ENCODE measurements around the gene SELENOM.
"Not testable (repeated sequence)": the region's sequence is repeated elsewhere in the genome, so short reads cannot be mapped to it uniquely, and the experiment has no call there.

The SELENOM gene

GRCh38 chr22:31106001-31106571 lies 1.3 kb downstream of the SELENOM start:
- no peak for DNase-seq (ENCODE audit: low read depth, low spot score)

GRCh38 chr22:31105282-31105929 lies 2.0 kb downstream of the SELENOM start:
- DNase-seq (ENCODE audit: low read depth, low spot score) = no peak

- no peak for DNase-seq (ENCODE audit: low read depth, low spot score)
These were observed 2.5 kb downstream of the SELENOM start for GRCh38 chr22:31104869-31105268.

GRCh38 chr22:31103899-31104694 lies 3.3 kb downstream of the SELENOM start:
- no peak for DNase-seq (ENCODE audit: low read depth, low spot score)

- no peak for DNase-seq (ENCODE audit: low read depth, low spot score)
These were observed 4.3 kb downstream of the SELENOM start for GRCh38 chr22:31103111-31103510.

- no peak for DNase-seq (ENCODE audit: low read depth, low spot score)
These were observed 4.8 kb downstream of the SELENOM start for GRCh38 chr22:31102441-31103081.

GRCh38 chr22:31100762-31101525 lies 6.4 kb downstream of the SELENOM start:
- no peak for DNase-seq (ENCODE audit: low read depth, low spot score)

GRCh38 chr22:31099841-31100761 lies 7.3 kb downstream of the SELENOM start:
- no peak for DNase-seq (ENCODE audit: low read depth, low spot score)

GRCh38 chr22:31099386-31099785 lies 8.0 kb downstream of the SELENOM start:
- no peak for DNase-seq (ENCODE audit: low read depth, low spot score)

- DNase-seq (ENCODE audit: low read depth, low spot score) = no peak
These were observed 8.7 kb downstream of the SELENOM start for GRCh38 chr22:31098632-31099110.

GRCh38 chr22:31097941-31098631 lies 9.3 kb downstream of the SELENOM start:
- no peak for DNase-seq (ENCODE audit: low read depth, low spot score)

GRCh38 chr22:31097539-31097938 lies 9.8 kb downstream of the SELENOM start:
- not testable (repeated sequence) for DNase-seq (ENCODE audit: low read depth, low spot score)

- no peak for DNase-seq (ENCODE audit: low read depth, low spot score)
These were observed 10.6 kb downstream of the SELENOM start for GRCh38 chr22:31096657-31097279.

GRCh38 chr22:31095637-31096249 lies 11.6 kb downstream of the SELENOM start:
- no peak for DNase-seq (ENCODE audit: low read depth, low spot score)

- DNase-seq (ENCODE audit: low read depth, low spot score) = no peak
These were observed 12.6 kb downstream of the SELENOM start for GRCh38 chr22:31094741-31095140.

GRCh38 chr22:31094021-31094551 lies 13.3 kb downstream of the SELENOM start:
- DNase-seq (ENCODE audit: low read depth, low spot score) = no peak

GRCh38 chr22:31093086-31093850 lies 14.1 kb downstream of the SELENOM start:
- no peak for DNase-seq (ENCODE audit: low read depth, low spot score)

- no peak for DNase-seq (ENCODE audit: low read depth, low spot score)
These were observed 15.2 kb downstream of the SELENOM start for GRCh38 chr22:31092161-31092560.
